CD4-positive, alpha-beta T cell treated with Interleukin-2 at 100 ng/mL for 4 hours (primary cell): ENCODE results near the gene CLNS1A.
A peak's percentile ranks its signal among the peaks of the same experiment; 100 is the strongest.
"Not testable (repeated sequence)": the region's sequence is repeated elsewhere in the genome, so short reads cannot be mapped to it uniquely, and the experiment has no call there.

ENCODE experiments used
- DNase-seq: peaks from one replicate; pipeline ENCODE4 v3.0.0-alpha.2; 2020; ENCODE audit warnings: low spot score

The CLNS1A gene

GRCh38 chr11:77637345-77638165, at the start of gene CLNS1A:
Gene CLNS1A, minus strand, starts transcription at chr11:77637794. Its CDS starts 80 bp downstream, at chr11:77637714.
- peak; percentile 84 for DNase-seq

GRCh38 chr11:77687088-77687487, 49.5 kb upstream of the CLNS1A start:
- no peak for DNase-seq

- no peak for DNase-seq
Observed at GRCh38 chr11:77677138-77677537, 39.5 kb upstream of the CLNS1A start.

- no peak for DNase-seq
Observed at GRCh38 chr11:77672264-77672663, 34.7 kb upstream of the CLNS1A start.

GRCh38 chr11:77669848-77670511, 32.4 kb upstream of the CLNS1A start:
- no peak for DNase-seq

GRCh38 chr11:77668760-77669159, 31.2 kb upstream of the CLNS1A start:
- no peak for DNase-seq

- no peak for DNase-seq
Observed at GRCh38 chr11:77665240-77665965, 27.8 kb upstream of the CLNS1A start.

GRCh38 chr11:77661670-77662069, 24.1 kb upstream of the CLNS1A start:
- no peak for DNase-seq

- DNase-seq, result no peak
Observed at GRCh38 chr11:77660947-77661346, 23.4 kb upstream of the CLNS1A start.

GRCh38 chr11:77658213-77659013, 20.8 kb upstream of the CLNS1A start:
- DNase-seq, result no peak

GRCh38 chr11:77656362-77656761, 18.8 kb upstream of the CLNS1A start:
- no peak for DNase-seq

GRCh38 chr11:77654770-77655434, 17.3 kb upstream of the CLNS1A start:
- DNase-seq, result no peak

- DNase-seq, result no peak
Observed at GRCh38 chr11:77650123-77650522, 12.5 kb upstream of the CLNS1A start.

- DNase-seq, result no peak
Observed at GRCh38 chr11:77647654-77648305, 10.2 kb upstream of the CLNS1A start.

- DNase-seq, result no peak
Observed at GRCh38 chr11:77644887-77645286, 7.3 kb upstream of the CLNS1A start.

- no peak for DNase-seq
Observed at GRCh38 chr11:77642228-77642627, 4.6 kb upstream of the CLNS1A start.

GRCh38 chr11:77636731-77637344, 756 bp downstream of the CLNS1A start:
- DNase-seq, result no peak

- DNase-seq, result not testable (repeated sequence)
Observed at GRCh38 chr11:77633926-77634325, 3.7 kb downstream of the CLNS1A start.

- no peak for DNase-seq
Observed at GRCh38 chr11:77630157-77630710, 7.4 kb downstream of the CLNS1A start.

GRCh38 chr11:77619576-77620198, 17.9 kb downstream of the CLNS1A start:
- peak; percentile 57 for DNase-seq
